Measurements from ENCODE around the gene VWA2.

GRCh38 chr10:114202812-114203211 lies 36.2 kb upstream of the VWA2 start:
- TF ChIP-seq CTCF (IDR thresholded peaks at IDR 0.05) (no peak), REST (IDR thresholded peaks at IDR 0.05; ENCODE audit: low read depth, low read length) (no peak), PBX3 (IDR thresholded peaks at IDR 0.05) (no peak), MXI1 (IDR thresholded peaks at IDR 0.05; ENCODE audit: low read depth, low read length) (no peak), EZH2phosphoT487 (IDR thresholded peaks at IDR 0.05; ENCODE audit: borderline replicate concordance, low read depth) (no peak), EP300 (IDR thresholded peaks at IDR 0.05; ENCODE audit: borderline replicate concordance in 1 of 2, low read depth in 1 of 2, low read length in 1 of 2) (no peak), TAF1 (IDR thresholded peaks at IDR 0.05; ENCODE audit: borderline replicate concordance, low read depth, low read length) (no peak), CHD2 (IDR thresholded peaks at IDR 0.05; ENCODE audit: low read length, partially characterized antibody) (no peak), ELF1 (IDR thresholded peaks at IDR 0.05) (no peak), POLR2AphosphoS5 (IDR thresholded peaks at IDR 0.05; ENCODE audit: low read depth, low read length) (no peak), SMC3 (IDR thresholded peaks at IDR 0.05; ENCODE audit: low read depth, low read length) (no peak), NFIC (IDR thresholded peaks at IDR 0.05; ENCODE audit: borderline replicate concordance) (no peak), GABPA (IDR thresholded peaks at IDR 0.05; ENCODE audit: low read depth) (no peak)

Measured in SK-N-SH (cell line).